ENCODE results near the gene RFESD.

GRCh38 chr5:95652849-95653248 lies 6.3 kb downstream of the RFESD start:
- no peak for TF ChIP-seq CTCF (IDR thresholded peaks at IDR 0.05)
- no peak for TF ChIP-seq FOXJ3 (CRISPR knock-in tag; IDR thresholded peaks at IDR 0.05)
- TF ChIP-seq CHD2 (IDR thresholded peaks at IDR 0.05; ENCODE audit: low read length, partially characterized antibody) = no peak
- no peak for TF ChIP-seq PBX3 (IDR thresholded peaks at IDR 0.05)
- TF ChIP-seq REST (IDR thresholded peaks at IDR 0.05; ENCODE audit: low read depth, low read length) = no peak
- no peak for TF ChIP-seq TAF1 (IDR thresholded peaks at IDR 0.05; ENCODE audit: borderline replicate concordance, low read depth, low read length)
- TF ChIP-seq RFX5 (IDR thresholded peaks at IDR 0.05; ENCODE audit: low read length) = no peak
- no peak for TF ChIP-seq RCOR1 (IDR thresholded peaks at IDR 0.05; ENCODE audit: low read length)
- TF ChIP-seq POLR2AphosphoS5 (IDR thresholded peaks at IDR 0.05; ENCODE audit: low read depth, low read length) = no peak
- TF ChIP-seq SIN3A (IDR thresholded peaks at IDR 0.05; ENCODE audit: borderline replicate concordance, low read depth, low read length) = no peak
